ENCODE results near the gene PDZK1IP1. TPM values are rescaled to one million over a fixed set of nuclear protein-coding genes. Genes with fewer than 3 reads are reported as not detected.

PDZK1IP1 gene
- total and polyA plus RNA-seq, 2 donors from 2014 or later = 245 to 2,553 TPM

- FAIRE-seq (no peak), DNase-seq (no peak)
- no peak overlapping the region for H3K27ac ChIP-seq (ENCODE audit: low read depth in 2 of 2, low read length in 2 of 2)
- TF ChIP-seq CTCF (IDR thresholded peaks at IDR 0.05; ENCODE audit: borderline replicate concordance, extremely low read depth, insufficient read depth) = no peak
- intact Hi-C loops (cut with DNase I) = no loop called here
- H3K27me3 ChIP-seq (ENCODE audit: control insufficient read depth, insufficient read depth, low read length) = no peaks in the 10 kb centered on the region
- no peaks in the 10 kb centered on the region for H3K36me3 ChIP-seq (ENCODE audit: control insufficient read depth in 2 of 3, insufficient read depth in 3 of 3, low read length in 3 of 3)
- peaks cover 0 to 4% (median 0%) of the 10 kb centered on the region in 3 donors for H3K9me3 ChIP-seq (ENCODE audit: control insufficient read depth in 2 of 3, insufficient read depth in 1 of 3, low read length in 3 of 3)
- no peak overlapping the region for H3K9ac ChIP-seq (ENCODE audit: low read length in 3 of 3)
- H3K4me1 ChIP-seq (ENCODE audit: control insufficient read depth in 2 of 3, insufficient read depth in 2 of 3, low read depth in 1 of 3, low read length in 3 of 3) = peaks cover 0 to 11% (median 2%) of the 10 kb centered on the region in 3 donors
- no peak overlapping the region for H3K4me3 ChIP-seq (ENCODE audit: low read length in 3 of 3)
Observed at GRCh38 chr1:47174656-47175020, 15.2 kb downstream of the PDZK1IP1 start.

GRCh38 chr1:47172782-47173181, 17.1 kb downstream of the PDZK1IP1 start:
- H3K9me3 ChIP-seq (ENCODE audit: control insufficient read depth in 2 of 3, insufficient read depth in 1 of 3, low read length in 3 of 3) = peaks cover 0 to 4% (median 0%) of the 10 kb centered on the region in 3 donors
- intact Hi-C loops (cut with DNase I) = no loop called here
- no peak for TF ChIP-seq CTCF (IDR thresholded peaks at IDR 0.05; ENCODE audit: borderline replicate concordance, extremely low read depth, insufficient read depth)
- no peak overlapping the region for H3K4me3 ChIP-seq (ENCODE audit: low read length in 3 of 3)
- no peak overlapping the region for H3K9ac ChIP-seq (ENCODE audit: low read length in 3 of 3)
- no peak for DNase-seq
- no peak overlapping the region for H3K27ac ChIP-seq (ENCODE audit: low read depth in 2 of 2, low read length in 2 of 2)
- no peaks in the 10 kb centered on the region for H3K27me3 ChIP-seq (ENCODE audit: control insufficient read depth, insufficient read depth, low read length)
- peaks cover 0 to 4% (median 0%) of the 10 kb centered on the region in 3 donors for H3K4me1 ChIP-seq (ENCODE audit: control insufficient read depth in 2 of 3, insufficient read depth in 2 of 3, low read depth in 1 of 3, low read length in 3 of 3)
- no peak for FAIRE-seq
- H3K36me3 ChIP-seq (ENCODE audit: control insufficient read depth in 2 of 3, insufficient read depth in 3 of 3, low read length in 3 of 3) = no peaks in the 10 kb centered on the region

- Histone ChIP-seq H3K9me3 (ENCODE audit: control insufficient read depth in 2 of 3, insufficient read depth in 1 of 3, low read length in 3 of 3) (no peaks in the 10 kb centered on the region), H3K4me3 (ENCODE audit: low read length in 3 of 3) (no peak overlapping the region), H3K27me3 (ENCODE audit: control insufficient read depth, insufficient read depth, low read length) (no peaks in the 10 kb centered on the region), H3K36me3 (ENCODE audit: control insufficient read depth in 2 of 3, insufficient read depth in 3 of 3, low read length in 3 of 3) (no peaks in the 10 kb centered on the region), H3K4me1 (ENCODE audit: control insufficient read depth in 2 of 3, insufficient read depth in 2 of 3, low read depth in 1 of 3, low read length in 3 of 3) (no peaks in the 10 kb centered on the region), H3K9ac (ENCODE audit: low read length in 3 of 3) (no peak overlapping the region), H3K27ac (ENCODE audit: low read depth in 2 of 2, low read length in 2 of 2) (no peak overlapping the region)
- FAIRE-seq = no peak
- no peak for DNase-seq
- intact Hi-C loops (cut with DNase I) = no loop called here
- no peak for TF ChIP-seq CTCF (IDR thresholded peaks at IDR 0.05; ENCODE audit: borderline replicate concordance, extremely low read depth, insufficient read depth)
Observed at GRCh38 chr1:47164552-47164951, 25.3 kb downstream of the PDZK1IP1 start.

Data from kidney (tissue), 14 donors.